Activated CD8-positive, alpha-beta T cell treated with anti-CD3 and anti-CD28 coated beads for 36 hours (primary cell): ENCODE measurements around the gene ZNF527. TPM values are rescaled to one million over a fixed set of nuclear protein-coding genes. Genes with fewer than 3 reads are reported as not detected.
"Not testable (repeated sequence)": the region's sequence is repeated elsewhere in the genome, so short reads cannot be mapped to it uniquely, and the experiment has no call there.

Experiments
- ATAC-seq: fragments of 200-7000 bp; cut with Tn5 transposase; one replicate; pipeline ENCODE4 v1.10.0; 2021; ENCODE audit warnings: mild to moderate bottlenecking, moderate library complexity
- CTCF ChIA-PET: fragments of 350-600 bp; sonication (Branson Sonifier 250); formaldehyde crosslinking; loops from one replicate; lab custom pipeline; 2021; ENCODE audit warnings: antibody characterized with exemption; lab: Charles Lee
- POLR2A ChIA-PET: fragments of 350-600 bp; sonication (Branson Sonifier 250); formaldehyde crosslinking; loops from one replicate; lab custom pipeline; 2021; ENCODE audit warnings: antibody characterized with exemption; lab: Charles Lee
- DNase-seq: peaks from one replicate; pipeline ENCODE4 v3.0.0-alpha.2; 2020
- H3K27ac Mint-ChIP-seq: one replicate; pipeline ENCODE4 v1.8.0; 2021; ENCODE audit warnings: mild to moderate bottlenecking, mixed read lengths
- H3K27me3 Mint-ChIP-seq: one replicate; pipeline ENCODE4 v1.8.0; 2021; ENCODE audit warnings: mixed read lengths
- H3K36me3 Mint-ChIP-seq: one replicate; pipeline ENCODE4 v1.8.0; 2021; ENCODE audit warnings: low read depth, mixed read lengths
- H3K4me1 Mint-ChIP-seq: one replicate; pipeline ENCODE4 v1.8.0; 2021; ENCODE audit warnings: low read depth, mixed read lengths
- H3K4me3 Mint-ChIP-seq: one replicate; pipeline ENCODE4 v1.8.0; 2021; ENCODE audit warnings: mild to moderate bottlenecking, moderate library complexity, mixed read lengths
- H3K9me3 Mint-ChIP-seq: one replicate; pipeline ENCODE4 v1.8.0; 2021; ENCODE audit warnings: mixed read lengths
- CTCF ChIP-seq: fragments of 200-600 bp; IDR thresholded peaks from one replicate; pipeline ENCODE4 v1.8.0; 2022; ENCODE audit warnings: antibody characterized with exemption, mild to moderate bottlenecking
- intact Hi-C: fragments of 100-400 bp; cut with micrococcal nuclease; formaldehyde crosslinking; loops from one replicate; pipeline ENCODE4 v1.10.0; 2022
- total RNA-seq, 2 experiments: library from RNA; stranded (reverse); gene quantifications; one replicate each; pipeline ENCODE4 v1.2.3, GENCODE V29; 2021

The ZNF527 gene
- total RNA-seq, 2 experiments from 2014 or later = 5.2 to 5.5 TPM

- no peak overlapping the region for H3K27ac Mint-ChIP-seq
- ChIA-PET CTCF (no interaction called here), POLR2A (interaction anchor here (0.9 kb wide), 1 partner anchor 33 kb away, joined by 3 read pairs; no protein-coding TSS in a partner anchor)
- no peaks in the 10 kb centered on the region for H3K4me1 Mint-ChIP-seq
- no peak for ATAC-seq
- no peak overlapping the region for H3K4me3 Mint-ChIP-seq
- DNase-seq = no peak
- intact Hi-C loops = no loop called here
- peaks cover 18% of the 10 kb centered on the region for H3K36me3 Mint-ChIP-seq
- peaks cover 49% of the 10 kb centered on the region for H3K9me3 Mint-ChIP-seq
- H3K27me3 Mint-ChIP-seq = no peaks in the 10 kb centered on the region
- no peak for TF ChIP-seq CTCF
These were observed 30.2 kb downstream of the ZNF527 start for GRCh38 chr19:37401078-37401477.

GRCh38 chr19:37403403-37403802, 32.5 kb downstream of the ZNF527 start:
- H3K4me1 Mint-ChIP-seq = no peaks in the 10 kb centered on the region
- H3K4me3 Mint-ChIP-seq = no peak overlapping the region
- CTCF ChIA-PET = no interaction called here
- ATAC-seq (no peak), DNase-seq (no peak)
- peaks cover 20% of the 10 kb centered on the region for H3K36me3 Mint-ChIP-seq
- intact Hi-C loops = no loop called here
- no peak overlapping the region for H3K27ac Mint-ChIP-seq
- H3K27me3 Mint-ChIP-seq = no peaks in the 10 kb centered on the region
- POLR2A ChIA-PET = no interaction called here
- no peak for TF ChIP-seq CTCF
- H3K9me3 Mint-ChIP-seq = peaks cover 60% of the 10 kb centered on the region

GRCh38 chr19:37406140-37406846, 35.4 kb downstream of the ZNF527 start:
- CTCF ChIA-PET, POLR2A ChIA-PET: not testable (repeated sequence)

GRCh38 chr19:37412700-37413099, 41.8 kb downstream of the ZNF527 start:
- ChIA-PET CTCF (no interaction called here), POLR2A (no interaction called here)
- Mint-ChIP-seq H3K36me3 (peaks cover 65% of the 10 kb centered on the region), H3K27me3 (no peaks in the 10 kb centered on the region), H3K4me3 (no peak overlapping the region), H3K4me1 (no peaks in the 10 kb centered on the region), H3K9me3 (peaks cover 60% of the 10 kb centered on the region), H3K27ac (no peak overlapping the region)
- no peak for ATAC-seq
- no peak for TF ChIP-seq CTCF
- intact Hi-C loops = no loop called here
- no peak for DNase-seq

More at GRCh38 chr19:37406140-37406846, 35.4 kb downstream of the ZNF527 start:
- H3K4me3 Mint-ChIP-seq, DNase-seq, H3K27ac Mint-ChIP-seq, H3K4me1 Mint-ChIP-seq, ATAC-seq, intact Hi-C loops, H3K27me3 Mint-ChIP-seq: not testable (repeated sequence)
- Mint-ChIP-seq H3K9me3 (peaks cover 66% of the 10 kb centered on the region), H3K36me3 (peaks cover 28% of the 10 kb centered on the region)

GRCh38 chr19:37413313-37414084, 42.6 kb downstream of the ZNF527 start:
- Mint-ChIP-seq H3K4me3 (no peak overlapping the region), H3K27me3 (no peaks in the 10 kb centered on the region), H3K36me3 (peaks cover 67% of the 10 kb centered on the region), H3K4me1 (no peaks in the 10 kb centered on the region), H3K27ac (no peak overlapping the region), H3K9me3 (peaks cover 58% of the 10 kb centered on the region)
- ChIA-PET CTCF (no interaction called here), POLR2A (interaction anchor here (0.6 kb wide), 1 partner anchor 1055 kb away, joined by 3 read pairs; no protein-coding TSS in a partner anchor)
- DNase-seq (no peak), ATAC-seq (no peak)
- no peak for TF ChIP-seq CTCF
- intact Hi-C loops = no loop called here

Other genes with a start within 250 kb of the ZNF527 start
- gene ZNF585A, start 198.4 kb upstream of the ZNF527 start, total RNA-seq = 1 to 10 TPM; 7.0 to 9.5 TPM
- 10 to 100 TPM in 1 of 2 experiments, 1 to 10 TPM in 1; 9.5 to 10.3 TPM for gene ZNF585B, start 160.6 kb upstream of the ZNF527 start, total RNA-seq
- gene ZNF383, start 152.9 kb upstream of the ZNF527 start, total RNA-seq = 1 to 10 TPM; 8.4 to 9.1 TPM
- gene ZNF569, start 96.3 kb downstream of the ZNF527 start, total RNA-seq = 10 to 100 TPM in 1 of 2 experiments, 1 to 10 TPM in 1; 7.5 to 11.3 TPM
- 1 to 10 TPM; 5.2 to 5.3 TPM for gene ZNF570, start 98.3 kb downstream of the ZNF527 start, total RNA-seq
- gene ZNF793, start 135.8 kb downstream of the ZNF527 start, total RNA-seq = 1 to 10 TPM; 3.5 to 3.8 TPM
- gene ZNF571, start 223.7 kb downstream of the ZNF527 start, total RNA-seq = 1 to 10 TPM; 3.4 to 4.0 TPM
- 1 to 10 TPM; 1.7 to 2.2 TPM for gene ZNF540, start 223.8 kb downstream of the ZNF527 start, total RNA-seq